Smooth muscle cell (in vitro differentiated cells): ENCODE data around the gene EXOC2. TPM values are rescaled to one million over a fixed set of nuclear protein-coding genes. Genes with fewer than 3 reads are reported as not detected.

ENCODE experiments used
- DNase-seq: peaks from one replicate; lab custom pipeline; 2025; ENCODE audit not compliant: unreplicated experiment; lab: John Stamatoyannopoulos, UW
- H2AFZ ChIP-seq: fragments of 200-600 bp; sonication (generic); 2 replicates; pipeline ENCODE4 v1.6.0; 2016; ENCODE audit warnings: antibody characterized with exemption, low read depth, mild to moderate bottlenecking
- H3F3A ChIP-seq: fragments of 200-600 bp; sonication (generic); 2 replicates; pipeline ENCODE4 v1.6.0; 2017; ENCODE audit warnings: antibody characterized with exemption, low read depth
- H3K27ac ChIP-seq: fragments of 200-600 bp; sonication (generic); 2 replicates; pipeline ENCODE4 v1.5.1; 2016; ENCODE audit warnings: low read depth, mild to moderate bottlenecking
- H3K27me3 ChIP-seq: fragments of 200-600 bp; sonication (generic); 2 replicates; pipeline ENCODE4 v1.6.1; 2016; ENCODE audit warnings: low read depth, mild to moderate bottlenecking
- H3K36me3 ChIP-seq: fragments of 200-600 bp; sonication (generic); 2 replicates; pipeline ENCODE4 v1.5.1; 2016; ENCODE audit warnings: low read depth
- H3K4me1 ChIP-seq: fragments of 200-600 bp; sonication (generic); 2 replicates; pipeline ENCODE4 v1.5.1; 2016; ENCODE audit warnings: low read depth
- H3K4me2 ChIP-seq: fragments of 200-600 bp; sonication (generic); 2 replicates; pipeline ENCODE4 v1.6.0; 2016; ENCODE audit warnings: mild to moderate bottlenecking
- H3K4me3 ChIP-seq: fragments of 200-600 bp; sonication (generic); 2 replicates; pipeline ENCODE4 v1.5.1; 2016; ENCODE audit warnings: mild to moderate bottlenecking
- H3K79me2 ChIP-seq: fragments of 200-600 bp; sonication (generic); 2 replicates; pipeline ENCODE4 v1.6.0; 2016; ENCODE audit warnings: low read depth, mild to moderate bottlenecking
- H3K9ac ChIP-seq: fragments of 200-600 bp; sonication (generic); 2 replicates; pipeline ENCODE4 v1.6.0; 2016; ENCODE audit warnings: low read depth
- H3K9me3 ChIP-seq: fragments of 200-600 bp; sonication (generic); replicated peaks from 2 replicates; pipeline ENCODE4 v1.5.1; 2016; ENCODE audit warnings: low read depth
- H4K20me1 ChIP-seq: fragments of 200-600 bp; sonication (generic); 2 replicates; pipeline ENCODE4 v1.6.0; 2016; ENCODE audit warnings: low read depth
- WGBS: methylation state at CpG from one replicate; pipeline ENCODE4 v1.1.7; 2016; ENCODE audit warnings: low lambda C conversion rate; 5-methylcytosine and 5-hydroxymethylcytosine counted together
- polyA plus RNA-seq: library from polyadenylated mRNA; unstranded; fragments of >200 nt; fragmentation: Nextera tagmentation; extraction: Ambion mirVana; gene quantifications from 2 replicates; pipeline ENCODE4 v1.2.1, GENCODE V29; 2016
- total RNA-seq: library from RNA; depleted of rRNA; stranded (reverse); fragments of >200 nt; gene quantifications from 2 replicates; pipeline ENCODE4 v1.2.3, GENCODE V29; 2014
- TF ChIP-seq, protein P1 (sequence below): fragments of 200-600 bp; sonication (generic); IDR thresholded peaks from 2 replicates; pipeline ENCODE4 v1.5.1; 2017; ENCODE audit warnings: borderline replicate concordance, mild to moderate bottlenecking, antibody characterized with exemption; ENCODE audit not compliant: insufficient read depth, poor library complexity, severe bottlenecking

The EXOC2 gene
- total and polyA plus RNA-seq, 2 experiments from 2014 or later, result 21.9 to 33.9 TPM

DNA sequence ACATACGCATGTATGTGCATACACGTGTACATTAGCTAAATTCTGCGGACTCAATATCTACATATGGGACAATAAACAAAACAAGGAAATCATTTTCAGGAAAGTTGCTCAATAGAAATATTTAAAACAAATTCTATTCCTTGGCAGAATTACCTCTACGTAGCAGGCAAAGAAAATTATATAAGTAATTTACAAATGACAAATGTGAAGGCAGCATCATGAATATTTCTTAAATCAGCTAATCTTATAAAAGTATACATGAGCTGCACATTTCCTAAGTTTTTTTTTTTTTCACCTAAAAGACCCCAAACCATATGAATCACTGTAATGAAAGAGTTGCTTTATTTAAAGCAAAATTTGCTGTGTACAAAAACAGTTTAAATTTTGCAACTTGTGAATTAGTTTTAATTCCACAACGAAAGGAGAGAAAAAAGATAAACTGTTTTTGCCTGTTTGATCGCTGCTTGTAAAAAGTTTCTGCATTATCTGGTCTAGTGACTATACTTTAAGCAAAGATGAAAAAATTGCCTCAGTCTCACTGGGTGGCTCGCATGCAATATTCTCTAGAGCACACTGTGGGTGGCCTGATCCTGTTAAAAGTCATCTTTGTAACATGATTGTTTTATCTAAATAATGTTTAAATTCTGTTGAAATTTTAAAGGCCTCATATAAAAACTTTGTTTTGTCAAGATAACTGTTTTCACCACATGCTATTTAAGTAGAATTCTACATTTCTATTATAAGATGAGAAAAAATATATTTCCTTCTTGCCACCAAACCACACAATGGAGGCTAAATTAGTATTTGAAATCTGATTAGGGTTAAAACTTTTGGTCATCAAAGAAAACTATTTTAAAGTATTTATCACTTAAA lies 93.1 kb downstream of the EXOC2 start:
- H3K27ac ChIP-seq, result no peak overlapping the region

DNA sequence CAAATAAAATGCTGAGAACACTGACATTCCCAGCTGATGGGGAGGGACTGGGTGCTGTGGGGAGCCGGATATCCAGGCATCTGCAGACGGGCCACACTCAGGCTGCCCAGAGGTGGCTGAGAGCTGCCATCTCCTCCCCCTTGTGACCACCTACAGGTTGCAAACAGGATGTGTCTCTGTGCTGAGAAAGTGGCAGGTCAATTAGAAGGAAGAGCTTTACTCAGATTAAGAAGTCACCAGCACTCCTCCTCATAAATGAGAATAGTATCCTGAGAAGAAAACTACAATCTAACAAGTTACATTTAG lies 99.1 kb downstream of the EXOC2 start:
- Histone ChIP-seq H3K4me2 (no peak overlapping the region), H3K36me3 (no peaks in the 10 kb centered on the region), H3K27ac (no peak overlapping the region), H3K79me2 (no peaks in the 10 kb centered on the region), H4K20me1 (no peaks in the 10 kb centered on the region), H3K27me3 (no peaks in the 10 kb centered on the region), H3F3A (no peaks in the 10 kb centered on the region), H3K4me3 (no peak overlapping the region), H3K9ac (no peak overlapping the region), H3K4me1 (no peaks in the 10 kb centered on the region), H3K9me3 (no peaks in the 10 kb centered on the region), H2AFZ (no peak overlapping the region)
- TF ChIP-seq, protein P1, sequence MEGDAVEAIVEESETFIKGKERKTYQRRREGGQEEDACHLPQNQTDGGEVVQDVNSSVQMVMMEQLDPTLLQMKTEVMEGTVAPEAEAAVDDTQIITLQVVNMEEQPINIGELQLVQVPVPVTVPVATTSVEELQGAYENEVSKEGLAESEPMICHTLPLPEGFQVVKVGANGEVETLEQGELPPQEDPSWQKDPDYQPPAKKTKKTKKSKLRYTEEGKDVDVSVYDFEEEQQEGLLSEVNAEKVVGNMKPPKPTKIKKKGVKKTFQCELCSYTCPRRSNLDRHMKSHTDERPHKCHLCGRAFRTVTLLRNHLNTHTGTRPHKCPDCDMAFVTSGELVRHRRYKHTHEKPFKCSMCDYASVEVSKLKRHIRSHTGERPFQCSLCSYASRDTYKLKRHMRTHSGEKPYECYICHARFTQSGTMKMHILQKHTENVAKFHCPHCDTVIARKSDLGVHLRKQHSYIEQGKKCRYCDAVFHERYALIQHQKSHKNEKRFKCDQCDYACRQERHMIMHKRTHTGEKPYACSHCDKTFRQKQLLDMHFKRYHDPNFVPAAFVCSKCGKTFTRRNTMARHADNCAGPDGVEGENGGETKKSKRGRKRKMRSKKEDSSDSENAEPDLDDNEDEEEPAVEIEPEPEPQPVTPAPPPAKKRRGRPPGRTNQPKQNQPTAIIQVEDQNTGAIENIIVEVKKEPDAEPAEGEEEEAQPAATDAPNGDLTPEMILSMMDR, result no peak
- no peak for DNase-seq
- WGBS, result 60% methylated on average over 2 of the region's 2 CpGs

More for the DNA sequence above, 93.1 kb downstream of the EXOC2 start:
- no peak overlapping the region for H3K4me2 ChIP-seq
- no peaks in the 10 kb centered on the region for H3K79me2 ChIP-seq
- peaks cover 16% of the 10 kb centered on the region for H4K20me1 ChIP-seq
- H3K9me3 ChIP-seq, result no peaks in the 10 kb centered on the region
- no peaks in the 10 kb centered on the region for H3F3A ChIP-seq
- no peak overlapping the region for H3K4me3 ChIP-seq
- no peak overlapping the region for H3K9ac ChIP-seq
- TF ChIP-seq, protein P1, result no peak
- H2AFZ ChIP-seq, result no peak overlapping the region
- DNase-seq, result no peak
- H3K27me3 ChIP-seq, result no peaks in the 10 kb centered on the region
- H3K4me1 ChIP-seq, result no peaks in the 10 kb centered on the region
- H3K36me3 ChIP-seq, result no peaks in the 10 kb centered on the region
- 90% methylated on average over 7 of the region's 7 CpGs for WGBS

- Histone ChIP-seq H3K27ac (no peak overlapping the region), H3K9me3 (no peaks in the 10 kb centered on the region), H3K36me3 (no peaks in the 10 kb centered on the region), H3K4me1 (no peaks in the 10 kb centered on the region), H3K79me2 (no peaks in the 10 kb centered on the region), H3F3A (no peaks in the 10 kb centered on the region), H3K4me2 (no peak overlapping the region), H2AFZ (no peak overlapping the region), H4K20me1 (no peaks in the 10 kb centered on the region), H3K9ac (no peak overlapping the region), H3K4me3 (no peak overlapping the region), H3K27me3 (no peaks in the 10 kb centered on the region)
- no peak for DNase-seq
- TF ChIP-seq, protein P1, result peak; percentile 72
- WGBS, result 12% methylated on average over 5 of the region's 5 CpGs
These were observed 99.6 kb downstream of the EXOC2 start for GRCh38 chr6:593139-593906.
